ENCODE results near the gene TMED10. TPM values are rescaled to one million over a fixed set of nuclear protein-coding genes. Genes with fewer than 3 reads are reported as not detected.

The TMED10 gene
- total RNA-seq, 2 donors from 2014 or later: 187 to 235 TPM

Other genes starting within 250 kb of the TMED10 start
- gene PGF, start 221.0 kb downstream of the TMED10 start, total RNA-seq: under 1 TPM in 1 of 2 donors, not detected in 1; 0.35 TPM
- 10 to 100 TPM; 50.3 to 68.5 TPM for gene EIF2B2, start 173.7 kb downstream of the TMED10 start, total RNA-seq
- gene MLH3, start 125.1 kb downstream of the TMED10 start, total RNA-seq: 10 to 100 TPM; 16.9 to 19.3 TPM
- gene ACYP1, start 112.6 kb downstream of the TMED10 start, total RNA-seq: 10 to 100 TPM; 40.5 to 44.9 TPM
- gene ZC2HC1C, start 107.0 kb downstream of the TMED10 start, total RNA-seq: 1 to 10 TPM; 1.2 to 3.0 TPM
- 10 to 100 TPM; 64.1 to 77.5 TPM for gene NEK9, start 49.6 kb downstream of the TMED10 start, total RNA-seq
- gene FOS, start 102.2 kb upstream of the TMED10 start, total RNA-seq: 10 to 100 TPM; 39.1 to 41.7 TPM